ENCODE measurements around the gene SOX12. TPM values are rescaled to one million over a fixed set of nuclear protein-coding genes. Genes with fewer than 3 reads are reported as not detected.

SOX12 gene
- polyA plus RNA-seq, 3 donors: 2.1 to 3.3 (median 2.4) TPM

GRCh38 chr20:298776-299391, 26.5 kb upstream of the SOX12 start:
- 5 to 6% (median 6%) methylated on average over 15 of the region's 15 CpGs for WGBS, 3 donors
- H3K27ac ChIP-seq (ENCODE audit: low read depth, low read length): no peak overlapping the region

DNA sequence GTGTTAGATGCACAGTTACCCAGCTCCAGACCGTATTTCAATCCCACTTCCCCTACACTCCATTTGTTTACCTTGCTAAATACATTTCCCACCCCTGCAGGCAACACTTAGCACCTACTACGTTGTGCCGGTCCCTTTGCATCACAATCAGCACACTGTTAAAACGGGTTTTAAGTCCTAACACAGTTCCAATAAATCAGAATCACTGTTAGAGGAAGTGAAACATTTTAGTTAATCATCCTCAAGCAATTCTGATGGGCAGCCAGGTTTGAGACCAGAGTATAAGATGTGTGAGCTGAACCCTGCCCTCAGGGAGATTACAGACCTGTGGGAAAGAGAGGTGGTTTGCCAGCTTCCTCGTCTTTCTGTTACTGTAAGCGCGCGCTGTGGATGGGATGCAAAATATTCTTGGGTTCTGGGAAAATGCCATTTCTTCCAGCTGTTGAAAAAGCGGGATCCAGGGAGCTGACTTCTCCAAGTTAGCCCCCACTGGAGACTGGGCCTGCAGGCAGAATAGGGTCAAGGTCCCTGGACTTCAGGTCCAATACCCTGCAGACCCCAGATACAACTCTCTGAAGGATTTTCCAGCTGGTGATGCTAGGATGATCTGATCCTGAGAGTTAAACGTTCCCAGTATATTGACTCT, 24.9 kb upstream of the SOX12 start:
- WGBS, 3 donors: 34 to 42% (median 35%) methylated on average over 10 of the region's 10 CpGs
- no peak overlapping the region for H3K27ac ChIP-seq (ENCODE audit: low read depth, low read length)

DNA sequence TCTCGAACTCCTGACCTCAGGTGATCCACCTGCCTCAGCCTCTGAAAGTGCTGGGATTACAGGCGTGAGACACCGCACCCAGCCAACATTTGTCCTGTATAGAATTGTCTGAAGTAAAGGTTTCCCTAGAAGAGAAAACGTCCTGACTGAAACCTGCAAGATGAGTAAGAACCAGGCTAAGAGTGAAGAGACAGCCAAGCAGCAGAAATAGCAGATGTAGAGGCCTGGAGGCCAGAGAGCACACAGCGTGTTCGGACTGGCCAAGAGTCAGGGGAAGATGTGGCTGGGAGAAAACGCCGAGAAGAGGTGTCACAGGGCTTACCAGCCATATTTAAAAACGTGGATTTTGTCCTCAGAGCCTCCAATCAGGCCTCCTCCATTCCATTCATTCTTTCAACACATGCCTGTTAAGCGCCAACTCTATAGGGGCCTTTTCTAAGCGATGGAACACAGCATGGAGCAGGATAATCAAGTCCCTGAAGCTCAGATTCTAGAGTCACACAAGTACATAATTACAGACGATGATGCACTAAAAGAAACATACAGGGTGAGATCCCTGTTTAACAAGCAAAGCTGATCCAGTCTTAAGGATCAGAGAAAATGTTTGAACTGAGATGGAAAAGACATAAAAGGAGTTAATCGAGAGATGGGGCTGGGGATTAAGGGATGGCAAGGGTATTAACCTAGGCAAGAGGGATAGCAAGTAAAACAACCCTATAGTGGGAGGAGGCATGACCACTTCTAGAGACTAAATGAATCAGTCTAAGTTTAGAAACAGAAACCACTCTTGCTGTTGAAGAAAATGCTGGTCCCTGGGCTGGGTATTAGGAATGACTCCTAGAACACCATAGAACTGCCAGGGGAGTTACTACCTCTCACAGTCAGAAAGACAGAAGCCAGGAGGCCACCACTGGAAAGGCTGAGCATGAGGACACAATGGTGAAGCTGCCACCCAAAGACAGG, 23.2 kb upstream of the SOX12 start:
- WGBS, 3 donors: 81 to 82% (median 82%) methylated on average over 13 of the region's 13 CpGs
- H3K27ac ChIP-seq (ENCODE audit: low read depth, low read length): no peak overlapping the region

GRCh38 chr20:305745-306144, 19.6 kb upstream of the SOX12 start:
- WGBS, 3 donors: 73 to 86% (median 81%) methylated on average over 11 of the region's 11 CpGs
- H3K27ac ChIP-seq (ENCODE audit: low read depth, low read length): no peak overlapping the region

DNA sequence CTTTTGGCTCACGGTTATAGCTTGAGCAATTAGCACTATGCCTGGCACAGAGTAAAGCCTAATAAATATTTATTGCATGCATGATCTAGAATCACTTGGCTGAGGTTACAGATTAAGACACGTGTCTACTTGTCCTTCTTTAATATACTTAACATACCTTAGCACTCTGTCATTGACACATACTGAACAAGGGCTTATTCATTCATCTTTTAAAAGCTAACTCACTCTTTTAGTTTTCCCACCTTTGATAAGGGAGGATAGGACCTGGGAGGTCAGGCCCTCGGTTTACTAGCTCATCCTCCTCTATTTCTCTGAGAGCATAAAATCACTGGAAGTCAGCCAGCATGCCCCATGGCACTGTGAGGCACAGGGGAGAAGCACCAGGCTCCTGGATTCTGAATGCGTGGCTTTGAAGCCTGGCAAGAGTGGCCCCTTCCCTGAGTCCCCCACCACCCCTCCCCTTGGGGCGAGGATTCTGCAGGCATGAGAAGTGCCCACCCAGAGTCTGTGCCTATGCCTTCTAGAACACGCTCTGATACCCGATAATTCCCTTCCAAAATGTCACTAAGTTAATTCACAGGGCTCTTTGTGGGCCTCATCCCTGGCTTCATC, 16.8 kb upstream of the SOX12 start:
- no peak overlapping the region for H3K27ac ChIP-seq (ENCODE audit: low read depth, low read length)
- 67 to 74% (median 73%) methylated on average over 7 of the region's 7 CpGs for WGBS, 3 donors

DNA sequence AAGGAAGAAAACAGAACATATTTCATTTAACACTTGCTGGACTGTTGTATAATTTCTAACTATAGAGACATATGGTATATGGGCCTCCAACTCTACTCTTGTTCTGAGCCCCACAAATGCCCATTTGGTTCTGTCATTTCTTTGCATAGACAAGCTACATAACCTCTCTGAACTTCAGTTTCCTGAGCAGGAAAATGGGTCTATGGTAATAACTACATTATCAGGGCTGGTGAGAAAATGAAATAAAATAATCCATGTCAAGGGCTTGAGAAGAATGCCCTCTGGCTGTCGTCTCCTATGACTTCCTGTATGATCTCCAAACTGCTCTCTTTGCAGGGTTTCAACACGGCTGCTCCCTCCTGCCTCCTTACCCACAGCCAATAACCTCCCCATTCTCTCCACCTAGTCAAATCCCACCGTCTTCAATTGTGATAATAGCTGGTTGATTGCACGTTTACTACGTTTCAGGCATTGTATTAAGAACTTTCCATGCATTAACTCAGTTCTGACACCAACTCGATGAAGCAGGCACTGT, 16.0 kb upstream of the SOX12 start:
- WGBS, 3 donors: 8 to 20% (median 10%) methylated on average over 6 of the region's 6 CpGs
- no peak overlapping the region for H3K27ac ChIP-seq (ENCODE audit: low read depth, low read length)

- WGBS, 3 donors: 3 to 8% (median 4%) methylated on average over 31 of the region's 31 CpGs
- no peak overlapping the region for H3K27ac ChIP-seq (ENCODE audit: low read depth, low read length)
These were observed 15.3 kb upstream of the SOX12 start for GRCh38 chr20:309841-310644.

- H3K27ac ChIP-seq (ENCODE audit: low read depth, low read length): no peak overlapping the region
- WGBS, 3 donors: 7 to 15% (median 8%) methylated on average over 7 of the region's 7 CpGs
These were observed 14.7 kb upstream of the SOX12 start for GRCh38 chr20:310645-311044.

- no peak overlapping the region for H3K27ac ChIP-seq (ENCODE audit: low read depth, low read length)
- WGBS, 3 donors: 87 to 91% (median 91%) methylated on average over 7 of the region's 7 CpGs
These were observed 13.7 kb upstream of the SOX12 start for GRCh38 chr20:311609-312008.

GRCh38 chr20:312067-312466, 13.3 kb upstream of the SOX12 start:
- 64 to 89% (median 74%) methylated on average over 8 of the region's 8 CpGs for WGBS, 3 donors

DNA sequence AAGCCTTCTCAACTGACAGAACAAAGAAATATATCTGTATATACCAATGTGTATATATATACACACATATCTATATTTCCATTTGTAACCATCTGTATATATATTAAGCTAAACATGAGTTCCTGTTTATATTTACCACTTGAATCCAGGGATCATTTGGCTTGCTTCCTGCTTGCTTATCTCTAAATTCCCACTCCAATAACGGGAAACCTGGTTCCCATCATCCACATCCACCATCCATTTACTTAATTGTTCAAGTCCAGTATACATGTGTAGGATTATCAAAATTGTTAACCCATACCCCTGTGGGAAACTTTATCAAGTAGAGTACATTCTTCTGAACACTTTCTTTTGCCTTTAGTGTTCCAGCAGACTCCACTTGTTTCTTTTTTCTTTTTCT, 12.5 kb upstream of the SOX12 start:
- WGBS, 3 donors: 46 to 69% (median 62%) methylated on average over 1 of the region's 1 CpG

More at GRCh38 chr20:312067-312466, 13.3 kb upstream of the SOX12 start:
- H3K27ac ChIP-seq (ENCODE audit: low read depth, low read length): no peak overlapping the region

DNA sequence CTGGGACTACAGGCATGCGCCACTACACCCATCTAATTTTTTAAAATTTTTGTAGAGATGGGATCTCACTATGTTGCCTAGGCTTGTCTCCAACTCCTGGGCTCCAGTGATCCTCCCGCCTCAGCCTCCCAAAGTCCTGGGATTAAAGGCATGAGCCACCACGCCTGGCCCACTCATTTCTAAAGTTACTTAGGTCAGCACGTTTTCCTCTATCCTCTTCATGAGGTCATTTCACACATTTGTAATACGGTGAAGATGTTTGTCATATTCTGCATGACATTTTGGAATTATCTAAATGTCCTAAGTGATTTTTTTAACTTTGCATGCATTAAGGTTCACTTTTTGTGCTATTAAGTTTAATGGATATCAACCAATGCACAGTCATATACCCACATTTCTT, 11.9 kb upstream of the SOX12 start:
- no peak overlapping the region for H3K27ac ChIP-seq (ENCODE audit: low read depth, low read length)
- 88 to 93% (median 89%) methylated on average over 5 of the region's 5 CpGs for WGBS, 3 donors

More for the DNA sequence above, 12.5 kb upstream of the SOX12 start:
- H3K27ac ChIP-seq (ENCODE audit: low read depth, low read length): no peak overlapping the region

- H3K27ac ChIP-seq (ENCODE audit: low read depth, low read length): no peak overlapping the region
These were observed 11.4 kb upstream of the SOX12 start for GRCh38 chr20:313948-314347.

DNA sequence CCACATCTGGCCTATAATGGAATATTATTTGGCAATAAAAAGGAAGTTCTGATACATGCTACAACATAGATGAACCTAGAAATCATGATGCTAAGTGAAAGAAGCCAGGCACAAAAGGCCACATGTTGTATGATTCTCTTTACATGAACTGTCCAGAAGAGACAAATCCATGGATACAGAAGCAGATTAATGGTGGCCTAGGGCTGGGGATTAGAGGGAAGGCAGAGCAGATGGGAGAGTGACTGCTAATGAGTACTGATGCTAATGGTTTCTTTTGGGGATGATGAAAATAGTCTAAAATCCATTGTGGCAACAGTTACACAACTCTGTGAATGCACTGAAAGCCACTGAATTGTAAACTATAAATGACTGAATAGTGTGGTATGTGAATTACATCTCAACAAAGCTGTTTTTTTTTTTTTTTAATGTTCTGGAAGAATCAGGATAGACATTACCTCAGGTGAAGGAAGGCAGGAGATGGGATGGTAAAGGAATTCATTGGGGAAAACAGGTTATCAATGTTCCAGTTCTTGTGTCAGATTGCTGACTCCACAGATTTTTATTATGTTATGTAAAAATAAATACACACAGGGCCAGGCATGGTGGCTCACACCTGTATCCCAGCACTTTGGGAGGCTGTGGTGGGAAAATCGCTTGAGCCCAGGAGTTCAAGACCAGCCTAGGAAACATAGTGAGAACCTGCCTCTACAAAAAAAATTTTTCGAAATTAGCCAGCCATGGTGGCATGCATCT, 8.9 kb upstream of the SOX12 start:
- H3K27ac ChIP-seq (ENCODE audit: low read depth, low read length): no peak overlapping the region
- WGBS, 3 donors: 96 to 98% (median 96%) methylated on average over 2 of the region's 2 CpGs

DNA sequence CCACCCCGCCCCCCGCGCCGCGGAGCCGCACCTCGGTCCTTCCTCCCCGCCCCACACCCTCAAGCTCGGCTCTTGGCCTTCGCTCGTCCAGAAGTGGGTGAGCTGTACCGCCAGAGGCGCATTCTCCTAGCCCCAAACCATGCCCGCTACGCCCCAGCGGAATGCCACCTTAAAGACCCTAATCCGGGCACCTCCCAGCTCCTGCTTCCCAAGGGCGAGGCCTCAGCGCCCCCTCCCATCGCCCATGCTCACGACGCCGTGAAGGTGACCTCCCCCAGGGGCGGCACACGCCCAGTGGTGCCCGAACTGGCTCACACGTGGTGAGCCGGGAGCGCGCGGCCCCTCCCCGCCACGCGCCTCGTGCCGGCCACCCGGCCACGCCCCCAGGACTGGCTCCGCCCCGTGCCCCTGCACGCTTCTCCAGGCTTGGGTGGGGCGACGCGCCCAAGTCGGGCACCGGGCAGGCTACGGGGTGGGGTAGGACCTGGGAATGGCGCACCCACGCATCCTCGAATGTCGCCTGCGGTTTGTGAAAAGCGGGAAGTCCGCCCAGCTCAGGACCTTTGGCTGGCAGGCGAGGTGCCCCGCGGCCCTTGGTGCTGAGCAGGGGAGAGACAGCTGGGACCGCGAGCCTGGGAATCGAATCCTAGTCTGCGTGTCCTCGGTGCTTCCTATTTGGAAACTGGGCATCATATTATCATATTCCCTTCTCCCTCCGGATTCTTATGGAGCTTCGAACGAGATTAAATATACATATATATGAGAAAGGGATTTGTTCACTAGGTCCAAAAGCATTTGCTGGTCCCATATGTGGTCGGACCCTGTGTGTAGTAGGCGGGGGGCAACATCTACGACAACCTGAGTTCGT, 941 bp upstream of the SOX12 start:
- WGBS, 3 donors: 1% methylated on average over 60 to 69 of the region's 69 CpGs
- no peak overlapping the region for H3K27ac ChIP-seq (ENCODE audit: low read depth, low read length)

DNA sequence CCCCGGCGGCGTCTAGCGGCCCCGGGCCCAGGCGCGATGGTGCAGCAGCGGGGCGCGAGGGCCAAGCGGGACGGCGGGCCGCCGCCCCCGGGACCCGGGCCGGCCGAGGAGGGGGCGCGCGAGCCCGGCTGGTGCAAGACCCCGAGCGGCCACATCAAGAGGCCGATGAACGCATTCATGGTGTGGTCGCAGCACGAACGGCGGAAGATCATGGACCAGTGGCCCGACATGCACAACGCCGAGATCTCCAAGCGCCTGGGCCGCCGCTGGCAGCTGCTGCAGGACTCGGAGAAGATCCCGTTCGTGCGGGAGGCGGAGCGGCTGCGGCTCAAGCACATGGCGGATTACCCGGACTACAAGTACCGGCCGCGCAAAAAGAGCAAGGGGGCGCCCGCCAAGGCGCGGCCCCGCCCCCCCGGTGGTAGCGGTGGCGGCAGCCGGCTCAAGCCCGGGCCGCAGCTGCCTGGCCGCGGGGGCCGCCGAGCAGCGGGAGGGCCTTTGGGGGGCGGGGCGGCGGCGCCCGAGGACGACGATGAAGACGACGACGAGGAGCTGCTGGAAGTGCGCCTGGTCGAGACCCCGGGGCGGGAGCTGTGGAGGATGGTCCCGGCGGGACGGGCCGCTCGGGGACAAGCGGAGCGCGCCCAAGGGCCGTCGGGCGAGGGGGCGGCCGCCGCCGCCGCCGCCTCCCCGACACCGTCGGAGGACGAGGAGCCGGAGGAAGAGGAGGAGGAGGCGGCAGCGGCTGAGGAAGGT, 715 bp downstream of the SOX12 start:
- 0 to 1% (median 1%) methylated on average over 74 to 102 of the region's 103 CpGs for WGBS, 3 donors
- no peak overlapping the region for H3K27ac ChIP-seq (ENCODE audit: low read depth, low read length)

Measured in adipose tissue (tissue), 3 donors.